Left renal cortex interstitium (tissue), 4 donors: Measurements from ENCODE around the gene UBR2. TPM values are rescaled to one million over a fixed set of nuclear protein-coding genes. Genes with fewer than 3 reads are reported as not detected.
"Not testable (repeated sequence)": the region's sequence is repeated elsewhere in the genome, so short reads cannot be mapped to it uniquely, and the experiment has no call there.

Source experiments
- DNase-seq, 4 donors: peaks; one replicate each; pipeline ENCODE4 v3.0.0-alpha.2; 2013; ENCODE audit warnings: low read depth in 4 of 4, low spot score in 2 of 4, missing footprints in 1 of 4
- polyA plus RNA-seq, 4 donors: library from polyadenylated mRNA; unstranded; fragments of 120-200 nt; gene quantifications; one replicate each; pipeline ENCODE4 v1.2.1, GENCODE V29; 2013; ENCODE audit not compliant: insufficient read length in 4 of 4

UBR2 gene
- polyA plus RNA-seq, 4 donors: 23.4 to 34.2 (median 28.8) TPM

DNA sequence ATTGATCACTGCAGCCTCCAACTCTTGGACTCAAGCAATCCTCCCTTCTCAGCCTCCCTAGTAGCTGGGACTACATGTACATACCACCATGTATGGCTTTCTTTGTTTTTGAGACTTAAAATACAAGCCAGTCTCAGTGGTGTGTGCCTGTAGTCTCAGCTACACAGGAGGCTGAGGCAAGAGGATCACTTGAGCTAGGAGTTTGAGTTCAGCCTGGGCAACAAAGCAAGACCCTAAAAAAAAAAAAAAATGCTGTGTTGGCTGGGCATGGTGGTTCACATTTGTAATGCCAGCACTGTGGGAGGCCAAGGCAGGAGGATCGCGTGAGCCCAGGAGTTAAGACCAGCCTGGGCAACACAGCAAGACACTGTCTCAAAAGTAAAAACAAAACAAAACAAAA, 51.7 kb downstream of the UBR2 start:
- DNase-seq: no peak

DNA sequence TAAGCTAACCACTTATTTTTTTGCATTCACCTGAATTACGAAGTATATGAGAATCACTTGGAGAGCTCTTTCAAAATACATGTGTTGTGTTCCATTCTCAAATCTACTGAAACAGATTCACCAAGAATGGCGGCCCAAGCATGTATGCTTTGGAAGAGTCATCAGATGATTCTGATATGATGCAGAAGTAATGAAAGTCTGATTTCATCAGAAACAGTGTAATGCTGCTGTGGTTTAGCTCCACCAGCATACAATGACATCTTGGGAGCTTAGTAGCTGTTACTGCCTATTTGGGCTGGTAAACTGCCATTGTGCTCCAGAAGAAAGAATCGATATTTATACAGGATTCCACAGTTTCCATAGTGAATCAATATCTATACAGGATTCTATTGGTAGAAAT, 52.9 kb downstream of the UBR2 start:
- DNase-seq: no peak

DNA sequence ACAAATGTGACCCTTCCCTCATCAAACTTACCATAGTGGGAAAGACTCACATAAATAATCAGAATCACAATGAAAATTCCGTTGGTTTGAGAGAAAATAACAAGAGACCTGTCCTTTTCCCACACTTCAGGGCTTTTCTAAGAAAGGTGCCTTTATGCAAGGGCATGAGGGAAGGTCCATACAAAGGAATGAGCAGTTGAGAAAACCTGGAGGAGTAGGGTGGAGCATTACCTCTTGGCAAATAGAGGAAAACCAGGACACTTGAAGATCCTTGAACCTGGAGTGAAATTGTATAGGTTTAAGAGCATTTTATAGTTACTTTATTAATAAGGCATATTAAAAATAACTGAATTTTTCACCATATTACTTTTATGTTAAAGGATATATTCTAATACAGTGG, 54.3 kb downstream of the UBR2 start:
- no peak for DNase-seq

DNA sequence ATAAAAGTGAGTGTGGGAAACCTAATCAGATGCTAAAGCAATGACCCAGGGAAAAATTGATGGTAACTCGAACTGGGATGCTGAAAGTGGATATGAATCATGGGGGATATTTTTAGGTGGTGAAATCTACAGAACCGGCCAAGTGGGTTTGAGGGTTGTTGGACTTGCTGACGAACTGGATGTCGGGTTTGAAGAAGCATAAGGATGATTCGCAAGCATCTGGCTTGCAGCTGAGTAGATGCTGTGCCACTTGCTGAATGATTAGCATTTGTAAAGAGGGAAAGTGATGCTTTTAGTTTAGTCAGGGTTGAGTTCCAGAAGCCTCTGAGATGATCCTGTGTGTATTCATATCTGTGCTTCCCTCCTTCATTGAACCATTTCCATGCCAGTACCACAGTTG, 54.9 kb downstream of the UBR2 start:
- DNase-seq: no peak

DNA sequence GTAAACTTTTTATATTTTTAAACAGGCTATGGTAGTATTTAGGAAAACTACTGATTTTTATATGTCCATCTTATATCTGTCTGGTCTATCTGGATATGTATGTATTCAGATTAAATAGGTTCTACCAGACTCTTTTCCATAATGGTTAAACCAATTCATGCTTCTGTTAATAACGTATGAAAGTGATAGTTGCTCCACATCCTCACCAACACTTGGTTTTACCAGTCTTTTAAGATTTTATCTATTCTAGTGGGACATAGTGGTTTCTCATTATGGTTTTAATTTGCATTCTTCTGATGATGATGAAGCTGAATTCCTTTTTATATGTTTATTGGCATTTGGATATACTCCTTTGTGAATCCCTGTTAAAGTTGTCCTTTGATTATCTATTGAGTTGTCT, 56.1 kb downstream of the UBR2 start:
- no peak for DNase-seq

DNA sequence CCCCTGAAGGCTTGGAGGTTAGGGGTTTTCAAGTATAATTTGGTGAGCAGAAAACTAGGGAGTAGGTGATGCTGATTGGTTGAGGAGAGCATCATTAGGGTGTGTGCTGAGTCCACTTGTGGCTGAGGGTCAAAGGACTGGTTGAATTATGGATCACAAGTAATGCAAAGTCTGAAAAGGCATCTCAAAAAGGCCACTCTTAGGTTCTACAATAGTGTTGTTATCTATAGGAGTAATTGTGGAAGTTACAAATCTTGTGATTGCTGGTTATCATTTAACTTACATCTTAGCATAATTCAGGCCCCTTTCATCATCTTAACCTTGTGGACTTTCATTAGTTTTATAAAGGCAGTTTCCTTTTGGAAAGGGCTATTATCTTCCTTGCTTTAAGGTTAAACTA, 60.8 kb downstream of the UBR2 start:
- DNase-seq: no peak

DNA sequence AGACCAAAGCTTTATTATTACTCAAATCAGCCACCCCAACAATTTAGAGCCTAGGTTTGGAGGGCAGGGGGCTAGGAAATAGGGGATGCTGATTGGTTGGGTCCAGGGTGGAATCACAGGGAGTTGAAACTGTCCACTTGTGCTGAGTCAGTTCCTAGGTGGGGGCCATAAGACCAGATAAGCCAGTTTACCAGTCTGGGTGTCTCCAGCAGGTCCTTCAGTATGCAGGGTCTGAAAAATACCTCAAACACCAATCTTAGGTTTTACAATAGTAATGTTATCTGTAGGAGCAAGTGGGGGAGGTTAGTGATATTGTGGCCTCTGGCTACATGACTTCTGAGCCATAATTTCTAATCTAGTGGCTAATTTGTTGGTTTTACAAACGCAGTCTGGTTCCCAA, 63.2 kb downstream of the UBR2 start:
- no peak for DNase-seq

DNA sequence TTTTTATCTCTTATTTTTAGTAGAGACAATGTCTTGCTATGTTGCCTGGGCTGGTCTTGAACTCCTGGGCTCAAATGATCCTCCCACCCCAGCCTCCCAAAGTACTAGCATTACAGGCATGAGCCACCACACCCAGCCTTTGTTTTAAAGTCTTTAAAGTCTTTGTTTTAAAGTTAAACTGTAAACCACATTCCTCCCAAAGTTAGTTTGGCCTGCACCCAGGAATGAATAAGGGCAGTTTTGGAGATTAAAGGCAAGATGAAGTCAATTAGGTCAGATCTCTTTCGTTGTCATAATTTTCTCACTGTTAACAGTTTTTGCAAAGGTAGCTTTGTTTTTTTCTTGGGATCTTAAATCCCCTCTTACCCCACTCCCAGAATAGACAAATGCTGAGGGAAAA, 63.8 kb downstream of the UBR2 start:
- DNase-seq: no peak

DNA sequence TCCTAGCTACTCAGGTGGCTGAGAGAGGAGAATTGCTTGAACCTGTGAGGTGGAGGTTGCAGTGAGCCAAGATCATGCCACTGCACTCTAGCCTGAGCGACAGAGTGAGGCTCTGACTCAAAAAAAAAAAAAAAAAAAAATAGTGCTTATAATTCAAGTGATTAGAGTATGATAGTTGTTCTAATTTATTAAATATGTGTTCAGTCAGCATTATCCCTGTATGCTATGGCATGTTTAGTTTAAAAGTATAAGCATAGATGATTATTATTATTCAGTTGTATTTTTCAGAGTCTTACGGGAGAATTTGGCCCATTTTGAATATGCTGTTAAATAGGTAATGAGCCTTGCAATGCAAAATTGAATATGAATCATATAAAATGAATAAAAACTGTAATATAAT, 64.8 kb downstream of the UBR2 start:
- DNase-seq: no peak

DNA sequence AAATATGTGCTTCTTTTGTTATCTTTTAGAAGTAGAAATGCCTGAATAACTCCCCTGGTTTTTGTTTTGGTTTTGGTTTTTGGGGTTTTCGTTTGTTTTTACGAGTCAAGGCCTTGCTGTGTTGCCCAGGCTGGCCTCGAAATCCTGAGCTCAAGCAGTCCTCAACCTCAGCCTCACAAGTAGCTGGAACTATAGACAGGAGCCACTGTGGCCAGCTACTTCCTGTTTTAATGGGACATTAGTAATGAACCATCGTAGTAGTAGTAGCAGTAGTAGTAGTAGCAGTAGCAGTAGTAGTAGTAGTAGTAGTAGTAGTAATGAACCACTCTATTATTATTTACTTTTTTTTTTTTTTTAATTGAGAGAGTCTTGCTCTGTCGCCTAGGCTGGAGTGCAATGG, 66.0 kb downstream of the UBR2 start:
- DNase-seq: no peak

DNA sequence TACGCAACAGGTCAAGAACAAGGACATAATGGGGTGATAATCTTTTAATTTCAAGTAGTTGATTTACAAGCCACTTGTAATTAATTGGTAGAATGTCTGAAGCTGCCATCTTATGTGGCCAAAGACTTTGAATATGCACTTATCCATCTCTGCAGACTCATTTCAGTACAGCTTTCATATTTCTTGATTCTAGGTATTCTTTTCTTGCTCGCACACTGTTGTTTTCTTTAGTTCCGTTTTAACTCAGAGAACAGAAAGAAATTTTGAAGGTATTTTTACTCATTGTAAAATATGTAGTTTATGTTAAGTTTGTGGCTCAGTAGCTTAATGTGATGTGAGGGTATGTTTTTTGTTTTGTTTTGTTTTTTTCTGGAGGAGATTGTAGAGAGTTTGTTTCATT, 73.9 kb downstream of the UBR2 start:
- no peak for DNase-seq

DNA sequence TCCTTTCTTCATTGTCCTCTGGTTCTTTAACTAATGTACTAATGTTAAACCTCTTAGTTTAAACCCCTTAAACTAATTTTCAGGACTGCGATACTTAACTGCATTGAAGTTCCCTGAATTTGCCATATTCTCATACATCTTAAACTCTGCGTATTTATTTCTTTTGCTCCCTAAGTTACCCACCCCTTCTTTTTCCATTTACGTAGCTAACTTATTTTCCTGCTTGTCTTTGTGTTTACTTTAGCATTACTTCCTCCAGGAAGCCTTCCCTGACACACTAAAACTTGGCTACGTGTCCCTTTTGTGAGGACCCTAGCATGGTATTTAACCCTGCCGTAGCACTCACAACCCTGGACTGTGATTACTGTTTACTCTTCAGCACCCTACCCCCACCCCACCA, 79.0 kb downstream of the UBR2 start:
- DNase-seq: no peak

DNA sequence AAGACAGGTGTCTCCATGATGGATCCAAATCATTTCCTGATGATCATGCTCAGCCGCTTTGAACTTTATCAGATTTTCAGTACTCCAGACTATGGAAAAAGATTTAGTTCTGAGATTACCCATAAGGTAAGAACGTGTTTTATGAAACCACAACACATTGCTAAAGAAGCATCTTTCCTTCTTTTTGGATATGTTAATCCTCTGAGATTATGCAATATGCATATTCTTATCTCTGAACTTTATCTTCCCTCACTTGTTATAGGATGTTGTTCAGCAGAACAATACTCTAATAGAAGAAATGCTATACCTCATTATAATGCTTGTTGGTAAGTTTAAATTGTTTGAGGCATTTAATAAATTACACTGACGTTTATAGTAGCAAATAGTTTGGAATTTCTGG, 80.4 kb downstream of the UBR2 start:
- no peak for DNase-seq

DNA sequence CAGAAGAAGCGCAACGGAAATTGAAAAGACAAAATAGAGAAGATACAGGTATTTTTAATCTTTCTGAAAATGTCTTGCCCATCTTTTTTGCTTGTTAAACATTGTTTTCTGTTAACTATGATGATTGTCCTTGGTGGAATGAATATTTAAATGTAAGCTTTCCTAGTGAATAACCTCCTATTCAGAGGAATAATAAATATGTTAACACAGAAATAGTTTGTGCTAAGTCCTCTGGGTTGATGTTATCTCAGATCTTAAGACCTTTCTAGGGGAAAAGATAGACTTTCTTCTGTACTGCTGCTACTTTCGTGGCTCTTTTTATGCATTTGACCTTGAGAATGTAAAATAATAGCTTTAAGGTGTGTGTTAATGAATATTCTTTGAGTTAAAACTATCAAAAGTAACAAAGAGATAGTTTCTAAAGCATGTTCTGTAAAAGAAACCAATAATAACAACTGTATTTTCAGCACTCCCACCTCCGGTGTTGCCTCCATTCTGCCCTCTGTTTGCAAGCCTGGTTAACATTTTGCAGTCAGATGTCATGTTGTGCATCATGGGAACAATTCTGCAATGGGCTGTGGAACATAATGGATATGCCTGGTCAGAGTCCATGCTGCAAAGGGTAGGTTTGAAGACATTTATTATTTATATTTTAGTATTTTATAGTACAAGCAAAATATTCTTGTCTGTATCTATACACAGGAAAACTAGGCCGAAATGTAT, 88.4 kb downstream of the UBR2 start:
- DNase-seq: no peak

DNA sequence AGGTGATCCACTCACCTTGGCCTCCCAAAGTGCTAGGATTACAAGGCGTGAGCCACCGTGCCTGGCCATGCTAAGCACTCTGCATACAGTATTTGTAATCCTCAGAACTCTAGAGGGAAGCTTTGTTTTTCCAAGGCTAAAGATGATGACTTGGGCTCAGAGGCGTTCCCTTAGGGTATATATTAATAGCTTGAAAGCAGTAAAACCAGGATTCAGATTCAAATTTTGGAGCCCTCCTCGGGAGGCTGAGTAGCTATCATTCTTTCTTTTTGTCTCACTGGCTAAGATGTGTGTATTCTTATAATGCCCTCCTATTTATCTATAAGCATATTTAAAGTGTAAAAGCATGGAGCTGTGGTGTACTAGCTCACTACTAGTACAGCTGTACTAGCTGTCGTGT, 90.0 kb downstream of the UBR2 start:
- DNase-seq: no peak

DNA sequence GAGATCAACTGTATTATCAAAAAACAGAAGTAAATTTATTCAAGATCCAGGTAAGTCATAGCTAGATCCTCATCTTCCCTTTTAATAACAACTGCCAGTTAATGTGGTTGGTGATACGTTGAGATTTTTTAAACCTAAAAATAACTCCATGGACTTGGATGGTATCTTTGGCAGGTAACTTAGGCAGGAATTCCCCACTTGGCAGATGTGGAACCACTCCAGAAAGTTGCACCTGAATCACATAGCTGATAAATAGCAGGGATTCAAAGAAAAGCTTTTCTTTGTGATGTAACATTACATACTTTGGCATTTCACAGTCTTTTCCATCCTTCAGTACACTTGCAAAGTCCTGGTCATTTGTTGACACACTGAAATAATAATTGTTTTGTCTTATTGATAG, 96.0 kb downstream of the UBR2 start:
- no peak for DNase-seq

DNA sequence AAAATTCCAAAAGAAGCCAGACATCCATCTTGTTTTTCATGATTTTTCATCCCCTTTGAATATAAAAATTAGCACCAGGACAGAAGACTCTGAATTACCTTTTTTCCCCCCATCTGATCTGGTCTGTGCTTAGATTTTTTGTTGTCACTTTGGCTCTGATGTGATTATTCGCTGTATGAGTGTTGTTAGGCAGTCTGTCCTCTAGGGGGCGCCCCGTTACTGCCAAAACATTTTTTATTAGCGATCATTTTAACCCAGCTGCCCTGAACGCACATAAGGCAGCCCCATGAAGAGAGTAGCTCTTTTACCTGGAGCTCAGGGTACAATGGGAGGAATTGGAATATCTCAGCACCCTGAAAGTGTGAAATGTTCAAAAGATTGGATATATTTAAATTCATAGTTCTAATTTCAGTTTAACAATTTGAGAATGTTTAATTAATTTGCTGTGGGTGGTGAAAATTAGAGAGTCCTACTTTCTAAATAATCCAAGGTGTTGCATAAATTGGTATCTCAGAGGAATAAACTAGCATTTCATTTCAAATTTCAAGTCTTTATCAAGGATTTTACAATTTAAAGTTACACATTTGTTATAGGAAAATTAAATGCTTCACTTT, 97.8 kb downstream of the UBR2 start:
- peak; percentile 37 to 65 (median 49) for DNase-seq

DNA sequence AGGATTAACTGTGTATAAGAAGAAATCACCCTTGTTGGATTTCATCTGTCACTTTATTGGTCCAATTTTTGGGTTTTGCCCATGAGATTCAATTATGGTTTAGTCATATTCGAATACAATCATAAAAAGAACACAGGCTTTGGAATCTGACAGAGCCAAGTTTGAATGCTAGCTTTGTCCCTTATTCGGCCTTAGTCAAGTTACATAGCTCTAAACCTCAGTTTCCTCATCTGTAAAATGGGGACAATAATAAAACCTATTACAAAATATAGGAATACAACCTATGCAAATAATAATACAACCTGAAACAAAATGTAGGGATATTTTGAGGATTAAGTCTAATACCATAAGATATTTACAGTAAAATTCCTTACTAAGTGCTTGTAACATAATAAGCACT, 100.9 kb downstream of the UBR2 start:
- DNase-seq: no peak

DNA sequence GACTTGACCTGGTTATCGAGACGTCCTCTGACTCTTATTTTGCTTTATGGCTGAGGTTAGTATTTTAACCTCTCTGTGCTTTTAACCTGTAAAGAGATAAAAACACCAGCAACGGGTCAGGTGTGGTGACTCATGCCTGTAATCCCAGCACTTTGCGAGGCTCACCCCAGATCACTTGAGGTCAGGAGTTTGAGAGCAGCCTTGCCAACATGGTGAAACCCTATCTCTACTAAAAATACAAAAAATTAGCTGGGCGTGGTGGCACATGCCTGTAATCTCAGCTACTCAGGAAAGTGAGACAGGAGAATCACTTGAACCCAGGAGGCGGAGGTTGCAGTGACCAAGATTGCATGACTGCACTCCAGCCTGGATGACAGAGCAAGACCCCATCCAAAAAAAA, 110.5 kb downstream of the UBR2 start:
- not testable (repeated sequence) for DNase-seq

DNA sequence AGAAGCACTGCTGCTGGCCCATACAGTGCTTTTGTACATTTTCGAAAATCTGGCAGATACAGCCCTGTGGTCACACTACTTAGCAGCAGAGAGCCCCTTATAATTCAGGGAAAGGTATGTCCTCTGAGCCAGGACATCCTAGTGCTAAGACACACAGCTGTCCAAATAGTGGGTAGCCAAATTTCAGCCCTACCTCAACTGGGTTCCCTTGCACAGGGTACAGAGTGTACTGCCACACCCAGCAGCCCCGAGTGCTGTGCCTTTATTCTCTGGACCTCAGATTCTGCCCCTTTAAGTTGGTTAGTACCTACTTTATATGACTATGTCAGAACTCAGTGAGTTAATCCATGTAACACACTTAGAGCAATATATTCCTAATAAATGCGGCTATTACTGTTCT, 111.0 kb downstream of the UBR2 start:
- no peak for DNase-seq

DNA sequence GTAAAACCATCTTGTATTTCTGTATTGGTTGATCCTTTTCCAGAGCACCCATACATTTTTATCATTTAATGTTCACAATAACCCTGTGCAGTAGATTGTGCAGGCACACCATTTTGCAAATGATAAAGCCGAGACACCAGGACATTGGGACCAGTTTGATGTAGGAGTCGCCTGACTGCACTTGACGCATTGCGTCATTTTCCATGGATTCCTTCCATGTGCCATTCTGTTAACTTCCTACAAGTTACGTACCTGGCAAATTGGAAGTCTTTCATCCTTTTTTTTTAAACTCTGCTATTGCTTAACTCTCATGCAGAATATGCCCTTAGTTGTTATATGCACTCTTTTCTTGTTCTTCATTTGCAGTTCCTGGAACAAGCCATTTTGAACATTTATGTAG, 115.5 kb downstream of the UBR2 start:
- no peak for DNase-seq

DNA sequence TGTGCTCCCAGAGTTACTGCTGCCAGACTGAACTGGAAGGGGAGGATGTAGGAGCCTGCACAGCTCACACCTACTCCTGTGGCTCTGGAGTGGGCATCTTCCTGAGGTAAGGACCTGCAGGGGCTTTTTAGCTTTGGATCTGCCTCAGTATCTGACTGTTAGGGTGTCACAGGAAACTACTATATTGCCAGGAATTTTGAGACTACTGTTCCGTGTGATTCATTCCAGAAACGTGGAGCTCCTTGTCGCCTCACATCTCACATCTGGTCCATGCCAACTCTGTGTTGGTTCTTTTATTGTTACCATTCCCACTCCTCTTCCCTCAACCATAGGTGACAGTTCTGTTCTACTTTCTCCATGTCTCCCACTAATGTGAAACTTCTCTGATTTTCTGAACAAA, 124.5 kb downstream of the UBR2 start:
- DNase-seq: no peak

DNA sequence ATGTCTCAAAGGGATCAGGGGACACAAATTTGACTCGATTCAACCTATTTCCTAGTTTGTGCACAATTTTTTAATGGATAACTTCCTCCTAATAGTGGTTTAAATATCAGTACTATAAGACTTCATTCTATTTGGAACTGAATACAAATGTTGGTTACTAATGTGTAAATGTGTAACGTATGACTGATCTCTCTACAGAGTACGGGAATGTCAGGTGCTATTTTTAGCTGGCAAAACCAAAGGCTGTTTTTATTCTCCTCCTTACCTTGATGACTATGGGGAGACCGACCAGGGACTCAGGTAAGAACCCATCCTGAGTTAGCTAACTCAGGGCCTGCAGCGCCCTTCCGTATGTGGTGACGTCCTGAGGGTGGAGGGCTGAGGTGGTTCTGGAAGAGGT, 125.5 kb downstream of the UBR2 start:
- DNase-seq: no peak
